Measurements from ENCODE around the gene COL8A1.

Gene COL8A1

GRCh38 chr3:99713440-99713839 lies 75.0 kb downstream of the COL8A1 start:
- TF ChIP-seq GABPA (IDR thresholded peaks at IDR 0.05; ENCODE audit: low read depth) (no peak), REST (IDR thresholded peaks at IDR 0.05; ENCODE audit: insufficient replicate concordance, low read depth) (no peak), SPI1 (IDR thresholded peaks at IDR 0.05; ENCODE audit: borderline replicate concordance, low read depth) (no peak), POLR2AphosphoS5 (IDR thresholded peaks at IDR 0.05; ENCODE audit: low read depth) (no peak)
- TF ChIP-seq, protein P1, sequence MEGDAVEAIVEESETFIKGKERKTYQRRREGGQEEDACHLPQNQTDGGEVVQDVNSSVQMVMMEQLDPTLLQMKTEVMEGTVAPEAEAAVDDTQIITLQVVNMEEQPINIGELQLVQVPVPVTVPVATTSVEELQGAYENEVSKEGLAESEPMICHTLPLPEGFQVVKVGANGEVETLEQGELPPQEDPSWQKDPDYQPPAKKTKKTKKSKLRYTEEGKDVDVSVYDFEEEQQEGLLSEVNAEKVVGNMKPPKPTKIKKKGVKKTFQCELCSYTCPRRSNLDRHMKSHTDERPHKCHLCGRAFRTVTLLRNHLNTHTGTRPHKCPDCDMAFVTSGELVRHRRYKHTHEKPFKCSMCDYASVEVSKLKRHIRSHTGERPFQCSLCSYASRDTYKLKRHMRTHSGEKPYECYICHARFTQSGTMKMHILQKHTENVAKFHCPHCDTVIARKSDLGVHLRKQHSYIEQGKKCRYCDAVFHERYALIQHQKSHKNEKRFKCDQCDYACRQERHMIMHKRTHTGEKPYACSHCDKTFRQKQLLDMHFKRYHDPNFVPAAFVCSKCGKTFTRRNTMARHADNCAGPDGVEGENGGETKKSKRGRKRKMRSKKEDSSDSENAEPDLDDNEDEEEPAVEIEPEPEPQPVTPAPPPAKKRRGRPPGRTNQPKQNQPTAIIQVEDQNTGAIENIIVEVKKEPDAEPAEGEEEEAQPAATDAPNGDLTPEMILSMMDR (IDR thresholded peaks at IDR 0.05; ENCODE audit: insufficient read depth, low read length), result no peak
- no peak for DNase-seq (ENCODE audit: low read depth in 1 of 2, low spot score in 1 of 2)

DNA sequence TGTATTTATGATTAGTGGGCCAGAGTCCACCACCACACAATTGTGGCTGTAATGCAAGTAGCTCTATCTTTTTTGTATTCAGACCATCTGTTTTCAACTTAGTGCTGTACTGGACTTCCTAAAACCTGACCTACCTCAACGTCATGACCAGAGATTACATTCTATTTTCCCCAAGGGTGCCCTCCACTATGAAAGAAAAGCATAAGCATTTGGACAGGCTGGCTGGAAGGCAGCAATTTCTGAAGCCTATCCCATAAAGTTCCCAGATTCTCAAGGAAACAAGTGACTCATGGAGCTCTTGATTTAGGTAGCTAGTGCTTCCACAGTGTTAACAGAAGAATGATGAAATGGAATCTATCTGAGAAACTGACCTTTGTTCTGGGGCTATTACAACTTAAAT lies 75.8 kb downstream of the COL8A1 start:
- TF ChIP-seq, protein P1 (IDR thresholded peaks at IDR 0.05; ENCODE audit: insufficient read depth, low read length), result no peak
- TF ChIP-seq GABPA (IDR thresholded peaks at IDR 0.05; ENCODE audit: low read depth), result no peak
- TF ChIP-seq SPI1 (IDR thresholded peaks at IDR 0.05; ENCODE audit: borderline replicate concordance, low read depth), result no peak
- no peak for TF ChIP-seq REST (IDR thresholded peaks at IDR 0.05; ENCODE audit: insufficient replicate concordance, low read depth)
- no peak for TF ChIP-seq POLR2AphosphoS5 (IDR thresholded peaks at IDR 0.05; ENCODE audit: low read depth)
- DNase-seq (ENCODE audit: low read depth in 1 of 2, low spot score in 1 of 2), result no peak
- H3K27ac ChIP-seq (replicated peaks), result no peak overlapping the region

More at GRCh38 chr3:99713440-99713839, 75.0 kb downstream of the COL8A1 start:
- Histone ChIP-seq H3K4me3 (replicated peaks; ENCODE audit: insufficient read depth, low read length) (no peak overlapping the region), H3K27me3 (ENCODE audit: insufficient read depth, poor library complexity, severe bottlenecking) (peaks cover 6% of the 10 kb centered on the region), H3K27ac (replicated peaks) (no peak overlapping the region)

GRCh38 chr3:99714575-99714974 lies 76.2 kb downstream of the COL8A1 start:
- no peak overlapping the region for H3K4me3 ChIP-seq (replicated peaks; ENCODE audit: insufficient read depth, low read length)
- DNase-seq (ENCODE audit: low read depth in 1 of 2, low spot score in 1 of 2), result no peak
- TF ChIP-seq, protein P1 (IDR thresholded peaks at IDR 0.05; ENCODE audit: insufficient read depth, low read length), result no peak
- no peak for TF ChIP-seq SPI1 (IDR thresholded peaks at IDR 0.05; ENCODE audit: borderline replicate concordance, low read depth)
- TF ChIP-seq POLR2AphosphoS5 (IDR thresholded peaks at IDR 0.05; ENCODE audit: low read depth), result no peak
- no peak for TF ChIP-seq REST (IDR thresholded peaks at IDR 0.05; ENCODE audit: insufficient replicate concordance, low read depth)
- TF ChIP-seq GABPA (IDR thresholded peaks at IDR 0.05; ENCODE audit: low read depth), result no peak
- no peak overlapping the region for H3K27ac ChIP-seq (replicated peaks)
- H3K27me3 ChIP-seq (ENCODE audit: insufficient read depth, poor library complexity, severe bottlenecking), result peaks cover 4% of the 10 kb centered on the region

More for the DNA sequence above, 75.8 kb downstream of the COL8A1 start:
- H3K27me3 ChIP-seq (ENCODE audit: insufficient read depth, poor library complexity, severe bottlenecking), result peaks cover 6% of the 10 kb centered on the region
- H3K4me3 ChIP-seq (replicated peaks; ENCODE audit: insufficient read depth, low read length), result no peak overlapping the region
